ENCODE results near the gene FAM76A. TPM values are rescaled to one million over a fixed set of nuclear protein-coding genes. Genes with fewer than 3 reads are reported as not detected.

FAM76A gene
- total RNA-seq (2011; cell fraction: chromatin; rRNA removed; ENCODE audit: low replicate concordance), result 12.3 and 13.2 TPM in 2 replicates
- total RNA-seq (2011; cell fraction: nucleolus; rRNA removed), result 6.0 and 6.4 TPM in 2 replicates
- 10.6 and 13.1 TPM in 2 replicates for total RNA-seq (2011; cell fraction: nucleoplasm; rRNA removed)
- total RNA-seq (2014; rRNA removed), result 14.3 and 14.6 TPM in 2 replicates
- total RNA-seq (2014; rRNA removed; fragmentation: Illumina TruSeq; extraction: Trizol), result 13.0 and 16.4 TPM in 2 replicates
- total RNA-seq (2015; rRNA removed; fragmentation: Illumina TruSeq; extraction: Trizol), result 11.9 and 13.1 TPM in 2 replicates
- 10.8 and 12.4 TPM in 2 replicates for total RNA-seq (2021)
- polyA plus RNA-seq (2011; rRNA removed), result 9.7 and 11.0 TPM in 2 replicates
- 2.8 and 5.7 TPM in 2 replicates for polyA plus RNA-seq (2011; cell fraction: cytosol; rRNA removed)
- polyA plus RNA-seq (2011; cell fraction: nucleus; rRNA removed), result 8.8 and 11.1 TPM in 2 replicates
- polyA plus RNA-seq (2012), result 7.7 and 8.6 TPM in 2 replicates
- 7.8 and 11.3 TPM in 2 replicates for polyA plus RNA-seq (2014; fragmentation: Illumina TruSeq; extraction: Trizol)
- polyA plus RNA-seq (2014; fragmentation: Nextera tagmentation; extraction: Ambion mirVana), result 10 to 100 TPM in 1 of 2 experiments, 1 to 10 TPM in 1; 9.5 to 14.6 TPM
- polyA plus RNA-seq (2014; rRNA removed), result 11.4 and 13.6 TPM in 2 replicates
- polyA minus RNA-seq (2011; rRNA and poly(A)+ RNA removed), result 14.6 and 19.8 TPM in 2 replicates
- polyA minus RNA-seq (2011; cell fraction: cytosol; rRNA and poly(A)+ RNA removed), result 2.8 and 12.1 TPM in 2 replicates
- 5.1 and 11.2 TPM in 2 replicates for polyA minus RNA-seq (2011; cell fraction: nucleus; rRNA and poly(A)+ RNA removed)
- percentile 60 among the genes with signal in this experiment for Bru-seq, nascent RNA
- percentile 62 among the genes with signal in this experiment for BruChase-seq, experiment 1, labeled RNA remaining after a 2-hour chase
- BruChase-seq, experiment 2, labeled RNA remaining after a 6-hour chase, result percentile 61 among the genes with signal in this experiment
- long read RNA-seq, experiment 1, transcript FAM76A-204 (9 exons, 3,567 nt), result major isoform, 12 of 27 reads
- long read RNA-seq, experiment 1, partial matches to known transcripts, result 4 of 27 reads
- long read RNA-seq, experiment 1, other reads (novel, unspliced or antisense), result 8 of 27 reads
- long read RNA-seq, experiment 2, partial matches to known transcripts, result 1 of 3 reads
- long read RNA-seq, experiment 2, other reads (novel, unspliced or antisense), result 2 of 3 reads
- long read RNA-seq, experiment 3, transcript FAM76A-204 (9 exons, 3,567 nt), result major isoform, 5 of 17 reads
- long read RNA-seq, experiment 3, partial matches to known transcripts, result 4 of 17 reads
- long read RNA-seq, experiment 3, other reads (novel, unspliced or antisense), result 5 of 17 reads

DNA sequence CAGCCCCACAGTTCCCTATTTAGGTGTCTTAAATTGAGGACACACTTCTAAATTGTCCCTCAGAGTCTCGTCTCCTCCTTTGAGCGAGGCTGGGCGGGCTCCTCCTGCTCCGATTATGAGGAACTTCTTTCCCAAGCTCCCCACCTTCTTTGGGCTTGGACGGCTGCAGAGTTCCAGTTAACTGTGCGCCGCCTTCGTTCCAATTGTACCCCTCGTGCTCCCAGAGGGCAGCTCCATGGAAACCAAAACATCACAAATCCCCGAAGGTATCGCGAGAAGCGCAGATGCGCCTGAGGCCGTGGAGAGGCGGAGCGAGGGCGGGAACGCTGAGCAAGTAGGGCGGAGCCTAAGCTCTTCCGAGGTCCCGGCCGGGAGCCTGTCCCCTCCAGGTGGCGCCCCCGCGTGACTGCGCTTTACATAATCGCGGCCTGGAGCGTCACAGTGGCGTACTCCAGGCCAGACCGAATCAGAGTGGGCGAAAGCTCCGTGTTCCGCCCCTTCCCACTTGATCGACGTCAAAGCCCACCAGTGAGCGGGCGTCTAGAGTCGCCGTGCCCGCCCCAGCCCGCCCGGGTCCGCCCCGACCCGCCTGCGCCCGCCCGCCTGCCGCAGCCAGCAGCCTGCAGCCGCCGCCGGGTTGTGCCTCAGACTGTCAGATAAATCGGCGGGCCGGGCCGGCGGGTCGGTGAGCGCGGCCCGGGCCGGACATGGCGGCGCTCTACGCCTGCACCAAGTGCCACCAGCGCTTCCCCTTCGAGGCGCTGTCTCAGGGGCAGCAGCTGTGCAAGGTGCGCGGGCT is at the start of gene FAM76A:
Gene FAM76A (plus strand): TSS at position 588 of the 799 bp plus-strand sequence. CDS start 120 bp downstream, at position 708.
- Histone ChIP-seq H3K4me3 (peak within 1 kb of the TSS; percentile 86), H3K36me3 (ENCODE audit: control insufficient read depth, insufficient read depth, low read length) (peaks cover 6% of the 10 kb centered on the region; the same call in 1 of the 3 replicates), H2AFZ (ENCODE audit: low read depth, low read length) (peak within 1 kb of the TSS; percentile 98), H3K4me2 (ENCODE audit: insufficient read depth, low read length) (peak within 1 kb of the TSS; percentile 89), H3K9me3 (replicated peaks; ENCODE audit: control insufficient read depth, insufficient read depth, low read depth, low read length) (no peaks in the 10 kb centered on the region), H3K9ac (ENCODE audit: insufficient read depth in 1 of 2, low read depth in 2 of 2, low read length in 2 of 2) (peak within 1 kb of the TSS; percentile 70 to 94), H3K9me1 (ENCODE audit: control insufficient read depth, insufficient read depth, low read length) (no peaks in the 10 kb centered on the region), H3K79me2 (ENCODE audit: control insufficient read depth, insufficient read depth, low read length) (peaks cover 6% of the 10 kb centered on the region; the same call in 1 of the 3 replicates), H3K27me3 (ENCODE audit: control insufficient read depth in 2 of 2, insufficient read depth in 2 of 2, low read length in 2 of 2) (no peaks in the 10 kb centered on the region), H3K27ac (ENCODE audit: extremely low read depth, low read depth, low read length) (peak within 1 kb of the TSS; percentile 72), H4K20me1 (replicated peaks; ENCODE audit: control insufficient read depth, insufficient read depth, low read length) (no peaks in the 10 kb centered on the region), H3K4me1 (replicated peaks in 1 of 2; ENCODE audit: control insufficient read depth in 2 of 2, insufficient read depth in 2 of 2, low read length in 2 of 2) (peaks cover 13 to 18% of the 10 kb centered on the region in 2 experiments; a peak in 4 of 5 replicates)
- ATAC-seq (peak; percentile 98), DNase-seq (ENCODE audit: extremely low read depth in 1 of 4, low spot score in 3 of 4) (peak; percentile 100), FAIRE-seq (peak; percentile 98)
- no TSS peak for BruUV-seq (replicated peaks)
- in situ Hi-C loops (cut with MboI), result no loop called here
- intact Hi-C loops (cut with micrococcal nuclease), result loop anchor here (1.0 kb wide), 1 partner anchor 53 kb away; the partner anchor contains the start of gene IFI6
- WGBS (ENCODE audit: insufficient coverage, low coverage, missing lambda C conversion rate), result 5% methylated on average over 71 of the region's 72 CpGs
- ChIA-PET CTCF (ENCODE audit: low intra/inter-chr PET ratio) (interaction anchor here (0.5 to 1.0 kb wide), 4 partner anchors 16 to 254 kb away, joined by 3 read pairs; no protein-coding TSS in a partner anchor), POLR2A (interaction anchor here (0.5 to 1.4 kb wide), 19 partner anchors 9 to 1162 kb away, joined by 3 to 13 read pairs (median 4); partner anchors contain the start of genes RNU11, SLC9A1 and STX12)
- TF ChIP-seq NBN (IDR thresholded peaks at IDR 0.05; ENCODE audit: low read depth) (no peak), GATAD2B (IDR thresholded peaks at IDR 0.05; ENCODE audit: borderline replicate concordance) (no peak; the same call in 1 of the 2 replicates), POLR2A (conservative IDR thresholded peaks at IDR 0.05) (peak; percentile 42; the same call in 1 of the 2 replicates), CBFA2T2 (conservative IDR thresholded peaks at IDR 0.05) (0 out of 2 replicates have a peak, but pooled peaks have one; percentile 5), TEAD4 (IDR thresholded peaks at IDR 0.05; ENCODE audit: low read length) (0 out of 2 replicates have a peak, but pooled peaks have one; percentile 8), TEAD4 (CRISPR knock-in tag; IDR thresholded peaks at IDR 0.05; ENCODE audit: borderline replicate concordance) (no peak)
- TF ChIP-seq, protein P1, sequence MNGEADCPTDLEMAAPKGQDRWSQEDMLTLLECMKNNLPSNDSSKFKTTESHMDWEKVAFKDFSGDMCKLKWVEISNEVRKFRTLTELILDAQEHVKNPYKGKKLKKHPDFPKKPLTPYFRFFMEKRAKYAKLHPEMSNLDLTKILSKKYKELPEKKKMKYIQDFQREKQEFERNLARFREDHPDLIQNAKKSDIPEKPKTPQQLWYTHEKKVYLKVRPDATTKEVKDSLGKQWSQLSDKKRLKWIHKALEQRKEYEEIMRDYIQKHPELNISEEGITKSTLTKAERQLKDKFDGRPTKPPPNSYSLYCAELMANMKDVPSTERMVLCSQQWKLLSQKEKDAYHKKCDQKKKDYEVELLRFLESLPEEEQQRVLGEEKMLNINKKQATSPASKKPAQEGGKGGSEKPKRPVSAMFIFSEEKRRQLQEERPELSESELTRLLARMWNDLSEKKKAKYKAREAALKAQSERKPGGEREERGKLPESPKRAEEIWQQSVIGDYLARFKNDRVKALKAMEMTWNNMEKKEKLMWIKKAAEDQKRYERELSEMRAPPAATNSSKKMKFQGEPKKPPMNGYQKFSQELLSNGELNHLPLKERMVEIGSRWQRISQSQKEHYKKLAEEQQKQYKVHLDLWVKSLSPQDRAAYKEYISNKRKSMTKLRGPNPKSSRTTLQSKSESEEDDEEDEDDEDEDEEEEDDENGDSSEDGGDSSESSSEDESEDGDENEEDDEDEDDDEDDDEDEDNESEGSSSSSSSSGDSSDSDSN (IDR thresholded peaks at IDR 0.05; ENCODE audit: borderline replicate concordance in 1 of 2, low read depth in 2 of 2, low read length in 2 of 2), result peak; percentile 26 to 49; a peak in 2 of 4 replicates
- TF ChIP-seq, protein P2, sequence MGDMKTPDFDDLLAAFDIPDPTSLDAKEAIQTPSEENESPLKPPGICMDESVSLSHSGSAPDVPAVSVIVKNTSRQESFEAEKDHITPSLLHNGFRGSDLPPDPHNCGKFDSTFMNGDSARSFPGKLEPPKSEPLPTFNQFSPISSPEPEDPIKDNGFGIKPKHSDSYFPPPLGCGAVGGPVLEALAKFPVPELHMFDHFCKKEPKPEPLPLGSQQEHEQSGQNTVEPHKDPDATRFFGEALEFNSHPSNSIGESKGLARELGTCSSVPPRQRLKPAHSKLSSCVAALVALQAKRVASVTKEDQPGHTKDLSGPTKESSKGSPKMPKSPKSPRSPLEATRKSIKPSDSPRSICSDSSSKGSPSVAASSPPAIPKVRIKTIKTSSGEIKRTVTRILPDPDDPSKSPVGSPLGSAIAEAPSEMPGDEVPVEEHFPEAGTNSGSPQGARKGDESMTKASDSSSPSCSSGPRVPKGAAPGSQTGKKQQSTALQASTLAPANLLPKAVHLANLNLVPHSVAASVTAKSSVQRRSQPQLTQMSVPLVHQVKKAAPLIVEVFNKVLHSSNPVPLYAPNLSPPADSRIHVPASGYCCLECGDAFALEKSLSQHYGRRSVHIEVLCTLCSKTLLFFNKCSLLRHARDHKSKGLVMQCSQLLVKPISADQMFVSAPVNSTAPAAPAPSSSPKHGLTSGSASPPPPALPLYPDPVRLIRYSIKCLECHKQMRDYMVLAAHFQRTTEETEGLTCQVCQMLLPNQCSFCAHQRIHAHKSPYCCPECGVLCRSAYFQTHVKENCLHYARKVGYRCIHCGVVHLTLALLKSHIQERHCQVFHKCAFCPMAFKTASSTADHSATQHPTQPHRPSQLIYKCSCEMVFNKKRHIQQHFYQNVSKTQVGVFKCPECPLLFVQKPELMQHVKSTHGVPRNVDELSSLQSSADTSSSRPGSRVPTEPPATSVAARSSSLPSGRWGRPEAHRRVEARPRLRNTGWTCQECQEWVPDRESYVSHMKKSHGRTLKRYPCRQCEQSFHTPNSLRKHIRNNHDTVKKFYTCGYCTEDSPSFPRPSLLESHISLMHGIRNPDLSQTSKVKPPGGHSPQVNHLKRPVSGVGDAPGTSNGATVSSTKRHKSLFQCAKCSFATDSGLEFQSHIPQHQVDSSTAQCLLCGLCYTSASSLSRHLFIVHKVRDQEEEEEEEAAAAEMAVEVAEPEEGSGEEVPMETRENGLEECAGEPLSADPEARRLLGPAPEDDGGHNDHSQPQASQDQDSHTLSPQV (IDR thresholded peaks at IDR 0.05), result peak; percentile 91

Data from K562 (cell line).